WTC11 (cell line): Measurements from ENCODE around the gene RYR3. TPM values are rescaled to one million over a fixed set of nuclear protein-coding genes. Genes with fewer than 3 reads are reported as not detected.

ENCODE experiments used
- ATAC-seq: fragments of 200-7000 bp; cut with Tn5 transposase; 2 replicates; pipeline ENCODE4 v1.10.0; 2021; ENCODE audit warnings: mild to moderate bottlenecking, moderate library complexity
- CTCF ChIA-PET: fragments of 300-600 bp; sonication (Branson Sonifier 250); formaldehyde crosslinking; loops from one replicate; lab custom pipeline; 2021; ENCODE audit warnings: antibody characterized with exemption; lab: Charles Lee
- POLR2A ChIA-PET: fragments of 350-600 bp; sonication (Branson Sonifier 250); formaldehyde crosslinking; loops from one replicate; lab custom pipeline; 2021; ENCODE audit warnings: antibody characterized with exemption; lab: Charles Lee
- DNase-seq: peaks from one replicate; pipeline ENCODE4 v3.0.0; 2021; ENCODE audit warnings: low spot score
- H3K27ac Mint-ChIP-seq: 2 replicates; pipeline ENCODE4 v1.8.0; 2021; ENCODE audit warnings: mixed read lengths
- H3K27me3 Mint-ChIP-seq: 2 replicates; pipeline ENCODE4 v1.8.0; 2021; ENCODE audit warnings: low read depth, mild to moderate bottlenecking, moderate library complexity, mixed read lengths
- H3K36me3 Mint-ChIP-seq: 2 replicates; pipeline ENCODE4 v1.8.0; 2021; ENCODE audit warnings: mixed read lengths
- H3K4me1 Mint-ChIP-seq: 2 replicates; pipeline ENCODE4 v1.8.0; 2022; ENCODE audit warnings: mixed read lengths
- H3K4me3 Mint-ChIP-seq: 2 replicates; pipeline ENCODE4 v1.8.0; 2021; ENCODE audit warnings: mild to moderate bottlenecking, moderate library complexity, mixed read lengths
- H3K9me3 Mint-ChIP-seq: 2 replicates; pipeline ENCODE4 v1.8.0; 2021; ENCODE audit warnings: mixed read lengths
- AFF4 ChIP-seq: sonication (generic); formaldehyde crosslinking; IDR thresholded peaks from 2 replicates; pipeline ENCODE4 v1.8.1; 2023; ENCODE audit warnings: mild to moderate bottlenecking, missing genetic modification reagents, borderline replicate concordance
- ATF1 ChIP-seq: sonication (generic); formaldehyde crosslinking; IDR thresholded peaks from 2 replicates; pipeline ENCODE4 v1.8.1; 2023; ENCODE audit warnings: mild to moderate bottlenecking, moderate library complexity, missing genetic modification reagents
- CDX4 ChIP-seq: fragments of 250-450 bp; sonication (Bioruptor Pico); IDR thresholded peaks from 2 replicates; pipeline ENCODE4 v1.9.0; 2021; ENCODE audit warnings: moderate library complexity, mild to moderate bottlenecking, inconsistent platforms, borderline replicate concordance
- CREB1 ChIP-seq: sonication (generic); formaldehyde crosslinking; IDR thresholded peaks from 2 replicates; pipeline ENCODE4 v1.8.0; 2023; ENCODE audit warnings: mild to moderate bottlenecking, missing genetic modification reagents
- E2F1 ChIP-seq: sonication (generic); formaldehyde crosslinking; IDR thresholded peaks from 2 replicates; pipeline ENCODE4 v1.8.0; 2022; ENCODE audit warnings: mild to moderate bottlenecking, missing genetic modification reagents
- FOXJ3 ChIP-seq: sonication (generic); formaldehyde crosslinking; IDR thresholded peaks from 2 replicates; pipeline ENCODE4 v1.9.0; 2021; ENCODE audit warnings: missing genetic modification reagents, mild to moderate bottlenecking, borderline replicate concordance
- FOXP4 ChIP-seq: sonication (generic); formaldehyde crosslinking; IDR thresholded peaks from 2 replicates; pipeline ENCODE4 v1.8.0; 2022; ENCODE audit warnings: mild to moderate bottlenecking, missing genetic modification reagents
- GABPB1 ChIP-seq: sonication (generic); formaldehyde crosslinking; IDR thresholded peaks from 2 replicates; pipeline ENCODE4 v1.8.1; 2023; ENCODE audit warnings: mild to moderate bottlenecking, missing genetic modification reagents
- GTF2I ChIP-seq: fragments of 250-450 bp; sonication (Bioruptor Pico); conservative IDR thresholded peaks from 2 replicates; pipeline ENCODE4 v1.4.0; 2021; ENCODE audit warnings: mild to moderate bottlenecking
- HMGA2 ChIP-seq: fragments of 250-450 bp; sonication (Bioruptor Pico); IDR thresholded peaks from 2 replicates; pipeline ENCODE4 v1.4.0; 2021; ENCODE audit warnings: mild to moderate bottlenecking, moderate library complexity
- IRF1 ChIP-seq: sonication (generic); formaldehyde crosslinking; IDR thresholded peaks from 2 replicates; pipeline ENCODE4 v1.8.0; 2023; ENCODE audit warnings: missing genetic modification reagents
- IRF2 ChIP-seq: sonication (generic); formaldehyde crosslinking; IDR thresholded peaks from 2 replicates; pipeline ENCODE4 v1.8.0; 2022; ENCODE audit warnings: low read depth, missing genetic modification reagents, borderline replicate concordance
- JAZF1 ChIP-seq: fragments of 250-450 bp; sonication (Bioruptor Pico); IDR thresholded peaks from 2 replicates; pipeline ENCODE4 v1.9.0; 2021; ENCODE audit warnings: moderate library complexity, mild to moderate bottlenecking, inconsistent platforms
- MXD4 ChIP-seq: fragments of 250-450 bp; sonication (Bioruptor Pico); IDR thresholded peaks from 2 replicates; pipeline ENCODE4 v1.8.0; 2021; ENCODE audit warnings: mild to moderate bottlenecking, moderate library complexity, borderline replicate concordance
- NFATC4 ChIP-seq: fragments of 250-450 bp; sonication (Bioruptor Pico); IDR thresholded peaks from 2 replicates; pipeline ENCODE4 v1.9.0; 2021; ENCODE audit warnings: mild to moderate bottlenecking
- NR1H2 ChIP-seq: sonication (generic); formaldehyde crosslinking; IDR thresholded peaks from 2 replicates; pipeline ENCODE4 v1.9.0; 2021; ENCODE audit warnings: mild to moderate bottlenecking, moderate library complexity, missing genetic modification reagents
- SMAD3 ChIP-seq: sonication (generic); formaldehyde crosslinking; IDR thresholded peaks from 2 replicates; pipeline ENCODE4 v1.8.0; 2022; ENCODE audit warnings: missing genetic modification reagents, mild to moderate bottlenecking, borderline replicate concordance
- SOX15 ChIP-seq: fragments of 250-450 bp; sonication (Bioruptor Pico); IDR thresholded peaks from 2 replicates; pipeline ENCODE4 v1.9.0; 2021; ENCODE audit warnings: mild to moderate bottlenecking
- SP1 ChIP-seq: sonication (generic); formaldehyde crosslinking; conservative IDR thresholded peaks from 2 replicates; pipeline ENCODE4 v1.8.1; 2022; ENCODE audit warnings: missing genetic modification reagents
- TCF7 ChIP-seq: sonication (generic); formaldehyde crosslinking; IDR thresholded peaks from 2 replicates; pipeline ENCODE4 v1.8.0; 2022; ENCODE audit warnings: mild to moderate bottlenecking, low read depth, missing genetic modification reagents, moderate library complexity
- TEAD1 ChIP-seq: sonication (generic); formaldehyde crosslinking; IDR thresholded peaks from 2 replicates; pipeline ENCODE4 v1.8.0; 2022; ENCODE audit warnings: mild to moderate bottlenecking, missing genetic modification reagents
- ZNF423 ChIP-seq: fragments of 250-450 bp; sonication (Bioruptor Pico); IDR thresholded peaks from 2 replicates; pipeline ENCODE4 v2.1.2; 2022; ENCODE audit warnings: mild to moderate bottlenecking, moderate library complexity
- total RNA-seq: library from RNA; stranded (reverse); gene quantifications from 3 replicates; pipeline ENCODE4 v1.2.3, GENCODE V29; 2021

RYR3 gene
- total RNA-seq, 1 experiment from 2014 or later = 1.4 TPM

- POLR2A ChIA-PET = no interaction called here
- no peak overlapping the region for H3K4me3 Mint-ChIP-seq
- peaks cover 4% of the 10 kb centered on the region; the same call in 1 of the 2 replicates for H3K36me3 Mint-ChIP-seq
- TF ChIP-seq SOX15 = no peak
- no peak for TF ChIP-seq IRF2 (CRISPR knock-in tag)
- TF ChIP-seq NFATC4 = no peak
- no peak for TF ChIP-seq ZNF423 (CRISPR knock-in tag)
- TF ChIP-seq E2F1 (CRISPR knock-in tag) = no peak
- no peak for TF ChIP-seq ATF1 (CRISPR knock-in tag)
- TF ChIP-seq TCF7 (CRISPR knock-in tag) = no peak
- no peak for TF ChIP-seq HMGA2 (CRISPR knock-in tag)
- ATAC-seq = no peak
- peaks cover 2% of the 10 kb centered on the region; the same call in 1 of the 2 replicates for H3K4me1 Mint-ChIP-seq
- peaks cover 18% of the 10 kb centered on the region for H3K9me3 Mint-ChIP-seq
- CTCF ChIA-PET = interaction anchor here (3.9 kb wide), 1 partner anchor 364 kb away, joined by 13 read pairs; no protein-coding TSS in a partner anchor
- H3K27me3 Mint-ChIP-seq = no peaks in the 10 kb centered on the region
- no peak overlapping the region for H3K27ac Mint-ChIP-seq
- no peak for DNase-seq
These were observed 345.4 kb downstream of the RYR3 start for GRCh38 chr15:33656168-33656567.

GRCh38 chr15:33660151-33660550, 349.4 kb downstream of the RYR3 start:
- H3K36me3 Mint-ChIP-seq = peaks cover 4% of the 10 kb centered on the region; the same call in 1 of the 2 replicates
- DNase-seq (no peak), ATAC-seq (no peak; the same call in 1 of the 2 replicates)
- no peak overlapping the region for H3K27ac Mint-ChIP-seq
- POLR2A ChIA-PET = no interaction called here
- H3K4me3 Mint-ChIP-seq = no peak overlapping the region
- no peak for TF ChIP-seq GABPB1 (CRISPR knock-in tag)
- no peak for TF ChIP-seq JAZF1 (CRISPR knock-in tag)
- TF ChIP-seq, all 79 proteins: peak for 0
- peaks cover 2% of the 10 kb centered on the region; the same call in 1 of the 2 replicates for H3K4me1 Mint-ChIP-seq
- H3K9me3 Mint-ChIP-seq = peaks cover 18% of the 10 kb centered on the region
- no peaks in the 10 kb centered on the region for H3K27me3 Mint-ChIP-seq
- CTCF ChIA-PET = no interaction called here

DNA sequence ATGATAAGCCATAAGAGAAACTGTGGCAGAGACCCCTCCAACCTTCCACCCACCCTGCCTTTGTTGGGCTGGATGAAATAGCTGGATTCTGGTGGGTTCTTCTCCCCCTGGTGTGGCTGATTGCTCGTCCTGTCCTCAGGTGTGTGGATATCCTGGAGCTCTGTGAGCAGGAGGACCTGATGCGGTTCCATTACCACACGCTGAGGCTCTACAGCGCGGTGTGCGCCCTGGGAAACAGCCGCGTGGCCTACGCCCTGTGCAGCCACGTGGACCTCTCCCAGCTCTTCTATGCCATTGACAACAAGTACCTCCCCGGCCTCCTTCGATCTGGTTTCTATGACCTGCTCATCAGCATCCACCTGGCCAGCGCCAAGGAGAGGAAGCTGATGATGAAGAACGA, 351.2 kb downstream of the RYR3 start:
- no peak for ATAC-seq
- TF ChIP-seq TEAD1 (CRISPR knock-in tag) = no peak
- no peak for TF ChIP-seq IRF1 (CRISPR knock-in tag)
- H3K27me3 Mint-ChIP-seq = no peaks in the 10 kb centered on the region
- CTCF ChIA-PET = no interaction called here
- H3K4me3 Mint-ChIP-seq = no peak overlapping the region
- peaks cover under 1% of the 10 kb centered on the region; the same call in 1 of the 2 replicates for H3K36me3 Mint-ChIP-seq
- POLR2A ChIA-PET = no interaction called here
- H3K4me1 Mint-ChIP-seq = peaks cover 8% of the 10 kb centered on the region; the same call in 1 of the 2 replicates
- H3K9me3 Mint-ChIP-seq = peaks cover 8% of the 10 kb centered on the region
- DNase-seq = no peak
- H3K27ac Mint-ChIP-seq = no peak overlapping the region

DNA sequence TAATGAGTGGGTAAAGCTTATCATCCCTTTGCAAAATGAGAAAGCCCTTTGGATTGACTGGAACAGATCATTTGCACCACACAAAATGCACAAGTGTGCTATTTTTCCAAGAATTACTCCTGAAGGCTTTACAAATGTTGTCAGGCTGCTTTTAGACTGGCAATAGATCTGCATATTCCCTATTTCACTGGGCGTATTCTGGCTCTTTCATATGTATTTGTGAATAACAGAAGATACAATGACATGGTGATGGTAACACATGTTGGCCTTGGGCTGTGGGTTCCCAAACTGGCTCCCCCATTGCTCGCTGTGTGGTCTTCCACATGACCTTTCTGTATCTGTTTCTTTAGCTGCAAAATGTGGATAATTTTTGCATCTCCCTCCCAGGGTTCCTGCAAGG, 354.2 kb downstream of the RYR3 start:
- ChIA-PET CTCF (interaction anchor here (1.5 kb wide), 1 partner anchor 73 kb away, joined by 5 read pairs; no protein-coding TSS in a partner anchor), POLR2A (no interaction called here)
- no peak for DNase-seq
- TF ChIP-seq GTF2I (CRISPR knock-in tag) = no peak
- TF ChIP-seq CREB1 = no peak
- TF ChIP-seq NR1H2 (CRISPR knock-in tag) = no peak
- no peak for TF ChIP-seq FOXP4
- TF ChIP-seq MXD4 (CRISPR knock-in tag) = no peak
- TF ChIP-seq AFF4 (CRISPR knock-in tag) = no peak
- TF ChIP-seq IRF2 (CRISPR knock-in tag) = no peak
- TF ChIP-seq FOXJ3 (CRISPR knock-in tag) = no peak
- no peak for TF ChIP-seq SP1
- TF ChIP-seq SMAD3 (CRISPR knock-in tag) = no peak
- no peak for TF ChIP-seq CDX4 (CRISPR knock-in tag)
- TF ChIP-seq, all 79 proteins: peak for 0
- Mint-ChIP-seq H3K4me1 (peaks cover 13% of the 10 kb centered on the region), H3K27me3 (no peaks in the 10 kb centered on the region), H3K36me3 (no peaks in the 10 kb centered on the region), H3K4me3 (no peak overlapping the region), H3K27ac (no peak overlapping the region), H3K9me3 (no peaks in the 10 kb centered on the region)
- ATAC-seq = no peak
